NCI-H187 (cell line): ENCODE results near the gene HSD17B10.
"Not testable (repeated sequence)": the region's sequence is repeated elsewhere in the genome, so short reads cannot be mapped to it uniquely, and the experiment has no call there.

Experiments
- DNase-seq, 2 experiments: peaks; one replicate each; lab custom pipeline; 2025; lab: John Stamatoyannopoulos, UW

Gene HSD17B10

GRCh38 chrX:53433651-53434639 is at the start of gene HSD17B10:
Gene HSD17B10 (minus strand): TSS chrX:53434370. CDS start chrX:53434345, 25 bp downstream.
- DNase-seq: peak; percentile 20 to 86

DNA sequence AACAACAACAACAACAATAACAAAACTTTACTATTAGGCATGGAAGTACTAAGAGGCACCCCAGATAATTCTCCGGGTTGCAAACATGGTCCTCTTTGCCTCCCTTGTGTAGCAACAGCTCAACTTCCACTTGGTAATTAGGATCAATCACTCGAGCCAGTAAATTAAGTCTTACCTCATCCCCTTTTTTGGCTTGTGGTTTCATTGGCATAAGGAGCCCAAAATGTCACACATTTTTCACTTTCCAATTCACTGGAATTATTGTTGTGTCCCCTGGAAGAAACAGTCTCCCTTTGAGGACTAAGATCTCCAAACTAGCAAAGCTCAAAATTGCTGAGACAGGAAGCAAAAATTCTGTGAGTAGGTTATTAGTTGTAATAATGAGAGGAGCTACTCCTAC is 49.2 kb upstream of the HSD17B10 start:
- no peak for DNase-seq

GRCh38 chrX:53481816-53482465 is 47.8 kb upstream of the HSD17B10 start:
- DNase-seq: no peak

- DNase-seq: no peak
Observed at GRCh38 chrX:53481093-53481492, 46.9 kb upstream of the HSD17B10 start.

DNA sequence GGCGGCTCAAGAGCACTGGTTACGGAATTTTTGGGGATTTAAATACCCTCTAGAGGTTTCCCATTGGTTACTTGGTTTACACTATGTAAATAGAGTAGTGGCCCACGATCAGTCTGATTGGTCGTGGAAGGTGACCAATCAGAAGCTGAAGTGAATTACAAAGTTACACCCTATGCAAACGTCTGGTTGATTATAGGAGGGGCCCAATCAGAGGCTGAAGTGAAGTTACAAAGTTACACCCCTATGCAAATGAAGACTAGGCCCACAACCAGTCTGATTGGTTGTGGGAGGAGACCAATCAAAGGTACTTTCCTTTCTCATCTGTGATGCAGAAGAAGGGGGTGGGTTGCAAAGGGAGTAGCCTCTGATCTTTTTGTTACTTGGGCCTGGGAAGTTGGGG is 45.1 kb upstream of the HSD17B10 start:
- no peak for DNase-seq

DNA sequence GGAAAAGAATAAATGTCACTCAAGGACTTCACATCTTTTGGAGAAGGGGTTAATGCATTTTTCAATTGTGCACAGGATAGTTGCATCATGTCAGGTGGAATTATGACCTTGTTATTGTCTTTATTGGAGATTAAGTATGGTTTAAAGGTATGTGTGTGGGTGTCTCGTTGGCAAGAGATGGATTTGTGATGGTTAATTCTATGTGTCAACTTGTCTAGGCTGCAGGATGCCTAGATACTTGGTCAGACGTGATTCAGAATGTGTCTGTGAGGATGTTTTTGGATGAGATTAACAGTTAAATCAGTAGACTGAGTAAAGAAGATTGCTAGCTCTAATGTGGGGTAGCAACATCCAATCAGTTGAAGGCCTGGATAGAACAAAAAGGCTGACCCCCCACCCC is 42.2 kb upstream of the HSD17B10 start:
- no peak for DNase-seq

GRCh38 chrX:53474707-53475106 is 40.5 kb upstream of the HSD17B10 start:
- DNase-seq: no peak

DNA sequence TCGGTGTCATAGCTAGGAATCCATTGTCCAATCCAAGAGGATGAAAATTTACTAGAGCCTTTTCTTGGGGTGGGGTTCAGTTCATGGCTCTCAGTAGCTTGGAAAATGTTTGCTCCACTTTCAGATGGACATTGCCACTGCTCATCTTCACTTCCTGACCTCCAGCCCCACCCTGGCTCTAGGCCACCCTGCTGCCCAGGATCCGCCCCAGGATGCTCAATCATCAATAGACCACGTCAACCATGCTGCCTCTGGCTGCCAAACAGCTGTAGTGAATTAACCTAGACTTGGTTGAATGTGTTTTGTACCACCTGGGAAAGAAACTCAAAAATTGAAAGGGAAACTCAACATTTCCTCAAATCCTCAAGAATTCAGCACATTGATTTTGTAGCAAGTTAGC is 37.2 kb upstream of the HSD17B10 start:
- DNase-seq: no peak

GRCh38 chrX:53468659-53469058 is 34.5 kb upstream of the HSD17B10 start:
- not testable (repeated sequence) for DNase-seq

- no peak for DNase-seq
Observed at GRCh38 chrX:53458082-53458481, 23.9 kb upstream of the HSD17B10 start.

DNA sequence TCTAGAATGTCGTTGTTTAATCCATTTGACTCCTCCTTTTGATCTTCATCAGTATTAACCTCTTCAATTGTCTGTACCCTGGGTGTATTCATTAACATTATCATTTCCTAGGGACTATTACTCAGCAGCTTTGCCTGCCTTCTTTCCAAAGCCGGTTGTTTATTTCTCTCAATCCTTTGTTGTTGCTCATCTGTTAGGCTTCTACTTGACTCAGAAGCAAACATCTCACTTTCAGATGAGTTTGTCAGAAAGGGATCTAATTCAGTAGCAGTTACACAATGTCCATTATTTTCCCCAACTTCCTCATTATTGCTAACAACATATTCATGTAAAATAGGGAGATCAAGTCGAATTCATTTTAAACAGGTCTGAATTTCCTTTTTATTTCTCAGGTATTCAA is 22.1 kb upstream of the HSD17B10 start:
- no peak for DNase-seq

DNA sequence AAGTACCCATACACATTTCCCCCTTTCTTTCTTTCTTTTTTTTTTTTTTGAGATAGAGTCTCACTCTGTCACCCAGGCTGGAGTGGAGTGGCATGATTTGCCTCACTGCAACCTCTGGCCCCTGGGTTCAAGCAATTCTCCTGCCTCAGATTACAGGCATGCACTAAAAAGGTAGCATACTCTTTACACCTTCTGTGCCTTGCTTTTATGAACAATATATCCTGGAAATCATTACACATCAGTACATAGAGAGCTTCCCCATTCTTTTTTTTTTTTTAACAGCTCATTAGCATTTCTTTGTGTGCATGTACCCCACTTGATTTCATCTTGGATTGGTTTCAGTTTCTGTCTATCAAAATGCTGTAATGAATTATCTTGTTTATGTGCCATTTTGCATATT is 18.6 kb upstream of the HSD17B10 start:
- no peak for DNase-seq

DNA sequence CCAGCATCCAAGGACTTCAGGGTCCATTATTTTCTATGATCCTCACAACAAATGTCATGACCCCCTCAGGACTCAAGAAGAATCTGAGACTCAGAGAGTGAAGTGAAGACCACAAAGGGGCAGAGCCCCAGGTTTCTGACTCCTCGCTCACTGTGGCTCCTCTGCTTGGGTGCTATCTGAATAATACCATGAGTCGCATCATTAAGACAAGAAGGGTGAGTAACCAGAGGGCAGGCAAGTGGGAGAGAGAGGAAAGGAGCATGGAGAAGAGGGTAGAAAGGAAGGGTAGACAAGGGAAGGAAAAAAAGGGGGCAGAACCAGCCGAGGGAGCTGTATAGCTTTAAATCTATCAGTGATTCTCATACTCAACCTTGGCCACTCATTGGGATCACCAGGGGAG is 15.5 kb upstream of the HSD17B10 start:
- DNase-seq: no peak

DNA sequence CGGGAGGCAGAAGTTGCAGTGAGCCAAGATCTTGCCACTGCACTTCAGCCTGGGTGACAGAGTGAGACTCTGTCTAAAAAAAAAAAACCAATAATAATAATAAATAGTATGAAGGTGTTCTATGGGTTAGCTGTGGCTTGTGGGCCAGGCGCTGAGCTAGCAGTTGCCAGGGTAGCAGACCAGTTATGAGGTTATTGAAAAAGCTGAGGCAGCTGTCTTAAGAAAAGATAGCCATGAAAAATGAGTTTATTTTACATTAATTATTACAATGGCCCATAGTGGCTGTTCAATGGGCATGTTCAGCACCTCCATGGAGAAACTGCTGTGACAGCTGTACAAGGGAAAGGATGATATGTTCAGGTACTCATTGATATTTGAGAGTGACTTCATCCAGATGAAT is 13.3 kb upstream of the HSD17B10 start:
- no peak for DNase-seq

- no peak for DNase-seq
Observed at GRCh38 chrX:53445977-53446376, 11.8 kb upstream of the HSD17B10 start.

DNA sequence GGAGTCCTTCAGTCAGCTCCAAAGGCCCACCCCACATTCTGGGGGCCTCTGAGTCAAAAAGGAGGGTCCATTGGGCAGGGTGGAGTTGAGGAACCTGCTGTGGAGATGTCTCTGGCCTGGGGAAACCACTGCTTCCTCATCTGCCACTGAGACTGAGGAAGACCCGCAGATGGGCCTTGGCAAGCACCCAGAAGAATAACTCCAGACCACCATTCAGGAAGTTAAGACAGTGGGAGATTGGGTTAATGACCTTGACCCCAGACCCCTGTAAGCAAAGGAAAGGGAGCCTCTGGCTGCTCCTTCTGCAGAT is 8.1 kb upstream of the HSD17B10 start:
- DNase-seq: no peak

GRCh38 chrX:53441531-53442321 is 7.6 kb upstream of the HSD17B10 start:
- DNase-seq: peak; percentile 65

DNA sequence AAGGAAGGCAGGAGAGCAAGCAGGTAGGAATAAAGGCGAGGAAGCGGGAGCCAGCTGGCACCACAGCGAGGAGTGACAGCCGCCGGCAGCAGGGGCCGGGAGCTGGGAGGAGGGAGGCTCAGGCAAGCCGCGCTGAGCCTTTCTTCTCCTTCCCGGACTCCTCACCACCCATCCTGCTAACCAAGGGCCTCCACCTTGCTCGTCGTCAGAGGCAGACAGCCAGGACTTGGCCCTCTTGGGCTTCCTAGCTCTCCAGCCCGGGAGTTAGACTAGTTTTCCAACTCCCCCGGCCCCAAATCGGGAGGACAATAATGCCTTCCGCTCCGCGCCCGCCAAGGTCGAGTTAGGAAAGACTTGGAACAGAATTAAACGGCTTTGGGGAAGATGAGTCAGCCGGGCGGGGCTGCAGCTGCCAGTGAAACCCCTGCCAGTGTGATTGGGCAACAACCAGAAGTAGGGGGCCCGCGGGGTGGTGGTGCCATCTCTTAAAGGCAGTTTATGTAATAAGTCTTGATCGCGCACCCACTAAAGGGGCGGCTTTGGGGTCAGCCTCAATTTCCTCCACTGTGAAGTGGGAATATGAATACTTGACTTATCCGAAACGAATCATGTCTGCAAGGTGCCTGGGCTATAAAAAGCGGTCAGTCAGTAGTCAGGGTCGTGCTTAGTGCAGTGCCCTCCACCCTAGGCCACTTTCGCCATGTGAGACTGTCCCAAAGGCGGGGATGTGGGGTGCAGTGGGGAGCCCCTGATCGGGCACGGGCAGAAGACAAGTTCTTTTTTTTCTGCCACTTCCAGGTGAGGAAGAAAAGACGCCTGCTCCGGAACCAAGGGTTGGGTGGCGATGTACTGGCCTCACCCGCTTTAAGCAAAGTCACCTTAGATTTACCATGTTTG is 6.7 kb upstream of the HSD17B10 start:
- DNase-seq: no peak

DNA sequence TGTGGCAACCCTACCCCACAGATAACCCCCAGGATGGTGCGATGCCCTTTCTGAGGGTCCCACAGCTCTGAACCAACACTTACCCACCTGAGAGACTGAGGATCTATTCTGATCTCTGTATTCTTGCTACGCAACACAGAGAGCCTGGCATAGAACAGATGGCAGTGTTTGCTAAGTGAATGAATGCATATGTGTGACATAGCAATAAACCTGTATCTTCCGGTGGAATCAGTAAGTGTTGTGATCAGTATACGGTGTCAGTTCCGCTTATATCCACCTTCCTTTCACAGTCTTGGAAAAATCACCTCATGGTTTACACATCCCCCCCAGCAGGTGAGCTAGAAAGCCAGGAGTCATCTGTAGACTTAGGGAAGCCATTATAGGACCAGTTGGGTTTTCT is 5.9 kb upstream of the HSD17B10 start:
- DNase-seq: no peak

DNA sequence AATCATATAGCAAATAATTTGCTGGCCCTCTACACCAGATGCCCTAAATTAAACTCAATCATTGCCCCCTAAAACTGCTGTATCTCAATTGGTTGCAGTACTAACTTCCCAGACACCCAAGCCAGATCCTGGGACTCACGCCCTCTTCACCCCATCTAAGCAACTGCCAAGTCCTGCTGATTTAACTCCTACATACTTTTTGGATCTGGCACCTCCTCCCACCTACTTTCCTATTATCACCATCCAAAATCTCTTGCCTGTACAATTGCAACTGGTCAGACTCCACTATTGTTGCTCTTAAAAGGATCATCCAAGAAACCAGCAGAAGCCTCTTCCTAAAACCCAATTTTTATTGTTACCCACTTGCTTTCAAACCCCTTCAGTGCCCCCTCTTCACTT is 4.7 kb upstream of the HSD17B10 start:
- no peak for DNase-seq

GRCh38 chrX:53438174-53438831 is 4.1 kb upstream of the HSD17B10 start:
- DNase-seq: no peak
